GM12878 (cell line): ENCODE results near the gene CHRNA9. TPM values are rescaled to one million over a fixed set of nuclear protein-coding genes. Genes with fewer than 3 reads are reported as not detected.

Source experiments
- ATAC-seq: fragments of 200-7000 bp; cut with Tn5 transposase; 3 replicates; pipeline ENCODE4 v1.9.1; 2020; ENCODE audit warnings: mild to moderate bottlenecking, moderate library complexity
- BruUV-seq: library from RNA; stranded (reverse); fragments of 400-500 nt; replicated peaks from 2 replicates; lab custom pipeline; 2021; lab: Mats Ljungman, UMichigan
- CTCF ChIA-PET: fragments of 300-600 bp; sonication (Branson Sonifier 250); formaldehyde crosslinking; extraction: SDS; loops from one replicate; lab custom pipeline; 2021; ENCODE audit warnings: inconsistent platforms; lab: Yijun Ruan, JAX
- POLR2A ChIA-PET: fragments of 350-600 bp; formaldehyde crosslinking; extraction: SDS; loops from one replicate; lab custom pipeline; 2021; ENCODE audit warnings: inconsistent platforms; lab: Charles Lee
- RAD21 ChIA-PET: fragments of 300-600 bp; sonication (Branson Sonifier 250); formaldehyde crosslinking; loops from one replicate; lab custom pipeline; 2023; ENCODE audit warnings: antibody characterized with exemption; ENCODE audit not compliant: unreplicated experiment; lab: Charles Lee
- SMC1A ChIA-PET: fragments of 300-600 bp; sonication (Branson Sonifier 250); formaldehyde crosslinking; loops from one replicate; lab custom pipeline; 2023; ENCODE audit not compliant: unreplicated experiment, uncharacterized antibody; lab: Charles Lee
- DNase-seq: peaks from one replicate; pipeline ENCODE4 v3.0.0-alpha.2; 2011; ENCODE audit warnings: low read depth, low spot score
- FAIRE-seq: peaks from 3 replicates; lab custom pipeline; 2011; peaks lifted over from hg19 to GRCh38; lab: Jason Lieb, UNC
- H2AFZ ChIP-seq: 2 replicates; pipeline ENCODE4 v1.6.0; 2011; ENCODE audit warnings: low read depth, low read length, control low read depth; ENCODE audit not compliant: control insufficient read depth
- H3K27ac ChIP-seq: 2 replicates; pipeline ENCODE4 v1.5.1; 2011; ENCODE audit warnings: control low read depth; ENCODE audit not compliant: control insufficient read depth, insufficient read depth
- H3K27me3 ChIP-seq, 2 experiments: replicated peaks in 1 of 2; 2 replicates each; pipeline versions ENCODE4 v1.6.0 to v1.6.1; 2011; ENCODE audit warnings: low read length in 1 of 2; ENCODE audit not compliant: control insufficient read depth in 2 of 2, insufficient read depth in 2 of 2
- H3K36me3 ChIP-seq, 2 experiments: 2 replicates each; pipeline ENCODE4 v1.5.1; 2011; ENCODE audit warnings: low read length in 1 of 2; ENCODE audit not compliant: control insufficient read depth in 2 of 2, insufficient read depth in 2 of 2
- H3K4me1 ChIP-seq: 2 replicates; pipeline ENCODE4 v1.6.1; 2011; ENCODE audit warnings: mild to moderate bottlenecking, low read length, moderate library complexity, mixed read lengths; ENCODE audit not compliant: control insufficient read depth, insufficient read depth
- H3K4me2 ChIP-seq: 2 replicates; pipeline ENCODE4 v1.6.0; 2011; ENCODE audit warnings: control low read depth; ENCODE audit not compliant: control insufficient read depth, insufficient read depth
- H3K4me3 ChIP-seq: fragments of 200-600 bp; sonication (generic); 2 replicates; pipeline ENCODE4 v1.5.1; 2016
- H3K79me2 ChIP-seq: 2 replicates; pipeline ENCODE4 v1.6.0; 2011; ENCODE audit warnings: low read length; ENCODE audit not compliant: control insufficient read depth, insufficient read depth
- H3K9ac ChIP-seq: 2 replicates; pipeline ENCODE4 v1.8.0; 2011; ENCODE audit warnings: low read length, control low read depth, mixed read lengths; ENCODE audit not compliant: control insufficient read depth, insufficient read depth
- H3K9me3 ChIP-seq: replicated peaks from 3 replicates; pipeline ENCODE4 v1.5.1; 2011; ENCODE audit warnings: mild to moderate bottlenecking, low read length; ENCODE audit not compliant: control insufficient read depth, insufficient read depth
- H4K20me1 ChIP-seq: 2 replicates; pipeline ENCODE4 v1.6.0; 2011; ENCODE audit not compliant: control insufficient read depth, insufficient read depth
- ATF7 ChIP-seq: fragments of 450-650 bp; IDR thresholded peaks from 2 replicates; pipeline ENCODE4 v1.6.1; 2016; ENCODE audit warnings: low read depth, mild to moderate bottlenecking
- CHD4 ChIP-seq: fragments of 200-600 bp; sonication (generic); IDR thresholded peaks from 2 replicates; pipeline ENCODE4 v1.6.1; 2016; ENCODE audit warnings: mild to moderate bottlenecking
- CREM ChIP-seq: IDR thresholded peaks from 2 replicates; pipeline ENCODE4 v1.6.1; 2014; ENCODE audit warnings: antibody characterized with exemption, low read depth
- POLR2A ChIP-seq: IDR thresholded peaks from 2 replicates; pipeline ENCODE4 v1.6.1; 2011; ENCODE audit warnings: low read depth, mild to moderate bottlenecking, low read length
- POLR2AphosphoS5 ChIP-seq: IDR thresholded peaks from 2 replicates; pipeline ENCODE4 v1.6.1; 2011; ENCODE audit warnings: mild to moderate bottlenecking, low read length, inconsistent platforms
- RCOR1 ChIP-seq: conservative IDR thresholded peaks from 2 replicates; pipeline ENCODE4 v1.6.1; 2012; ENCODE audit warnings: low read depth, low read length, improper control_type of control experiment
- RELA ChIP-seq: fragments of 450-650 bp; IDR thresholded peaks from 2 replicates; pipeline ENCODE4 v1.8.0; 2014; ENCODE audit warnings: borderline replicate concordance; ENCODE audit not compliant: partially characterized antibody
- RFX5 ChIP-seq: IDR thresholded peaks from 2 replicates; pipeline ENCODE4 v1.6.1; 2011; ENCODE audit warnings: low read depth, low read length, improper control_type of control experiment
- SPI1 ChIP-seq: IDR thresholded peaks from 2 replicates; pipeline ENCODE4 v1.6.1; 2011; ENCODE audit warnings: low read depth, mild to moderate bottlenecking, low read length, moderate library complexity, borderline replicate concordance; ENCODE audit not compliant: insufficient read depth
- SREBF2 ChIP-seq: IDR thresholded peaks from 2 replicates; pipeline ENCODE4 v1.6.1; 2012; ENCODE audit warnings: mild to moderate bottlenecking, low read length
- TCF3 ChIP-seq: IDR thresholded peaks from 2 replicates; pipeline ENCODE4 v1.6.1; 2012; ENCODE audit warnings: low read depth, mild to moderate bottlenecking, low read length, borderline replicate concordance; ENCODE audit not compliant: insufficient read depth
- WRNIP1 ChIP-seq: IDR thresholded peaks from 2 replicates; pipeline ENCODE4 v1.6.1; 2011; ENCODE audit warnings: low read depth, low read length, improper control_type of control experiment, borderline replicate concordance
- ZNF274 ChIP-seq: IDR thresholded peaks from one replicate; pipeline ENCODE4 v1.8.0; 2011; ENCODE audit not compliant: insufficient read length, insufficient read depth
- ZNF622 ChIP-seq: fragments of 450-650 bp; IDR thresholded peaks from 2 replicates; pipeline ENCODE4 v1.6.1; 2017; ENCODE audit warnings: mild to moderate bottlenecking, inconsistent platforms
- WGBS: methylation state at CpG from one replicate; pipeline ENCODE4 v1.1.6; 2016; ENCODE audit warnings: low lambda C conversion rate; ENCODE audit not compliant: insufficient replicate concordance, insufficient coverage; ENCODE audit errors: missing lambda C conversion rate; 5-methylcytosine and 5-hydroxymethylcytosine counted together
- in situ Hi-C: fragments of 300-500 bp; cut with MboI; formaldehyde crosslinking; loops from 9 replicates; pipeline ENCODE4 v1.14.3; 2018; ENCODE audit warnings: mixed read lengths
- intact Hi-C: fragments of 100-400 bp; cut with micrococcal nuclease; formaldehyde crosslinking; loops from one replicate; pipeline ENCODE4 v1.14.2; 2022; ENCODE audit not compliant: unreplicated experiment
- polyA plus RNA-seq, 11 experiments: library from polyadenylated mRNA; depleted of rRNA in 4 of 11; unstranded in 6 of 11; stranded (reverse) in 5 of 11; fragments of >200 nt; fragmentation: Nextera tagmentation in 4 of 11; fragmentation: Illumina TruSeq in 1 of 11; extraction: Ambion mirVana in 4 of 11; extraction: Trizol in 1 of 11; gene quantifications; 1 replicate in 1 of 11; 2 replicates in 10 of 11; pipeline versions ENCODE4 v1.2.1 to v1.2.3, GENCODE V29; 2011 to 2016; ENCODE audit warnings: inconsistent platforms in 2 of 11, missing spikeins in 2 of 11, low read depth in 1 of 11
- total RNA-seq, 4 experiments: library from RNA; depleted of rRNA in 3 of 4; stranded (reverse); fragments of >200 nt in 3 of 4; fragmentation: Illumina TruSeq in 1 of 4; extraction: Trizol in 1 of 4; gene quantifications; 2 replicates each; pipeline versions ENCODE4 v1.2.1 to v1.2.3, GENCODE V29; 2013 to 2021
- TF ChIP-seq, protein P1 (sequence below): IDR thresholded peaks from 2 replicates; pipeline ENCODE4 v1.6.1; 2011; ENCODE audit warnings: mild to moderate bottlenecking, low read depth, low read length, moderate library complexity; ENCODE audit not compliant: insufficient replicate concordance
- TF ChIP-seq, protein P2 (sequence below): fragments of 450-650 bp; formaldehyde crosslinking; IDR thresholded peaks from 2 replicates; pipeline ENCODE4 v1.5.0; 2022; ENCODE audit warnings: mild to moderate bottlenecking, missing genetic modification characterization
- TF ChIP-seq, protein P3 (sequence below): IDR thresholded peaks from 2 replicates; pipeline ENCODE4 v1.6.1; 2012; ENCODE audit warnings: low read depth, low read length, improper control_type of control experiment
- TF ChIP-seq, protein P4 (sequence below): IDR thresholded peaks from 2 replicates; pipeline ENCODE4 v1.6.1; 2012; ENCODE audit warnings: low read depth, low read length, improper control_type of control experiment

Gene CHRNA9
- total and polyA plus RNA-seq, 10 of the 15 experiments (the other 5 are each of a cell fraction or from before 2014, with no cell fraction given), result 0.05 to 0.09 (median 0.08) TPM; not detected in 7

DNA sequence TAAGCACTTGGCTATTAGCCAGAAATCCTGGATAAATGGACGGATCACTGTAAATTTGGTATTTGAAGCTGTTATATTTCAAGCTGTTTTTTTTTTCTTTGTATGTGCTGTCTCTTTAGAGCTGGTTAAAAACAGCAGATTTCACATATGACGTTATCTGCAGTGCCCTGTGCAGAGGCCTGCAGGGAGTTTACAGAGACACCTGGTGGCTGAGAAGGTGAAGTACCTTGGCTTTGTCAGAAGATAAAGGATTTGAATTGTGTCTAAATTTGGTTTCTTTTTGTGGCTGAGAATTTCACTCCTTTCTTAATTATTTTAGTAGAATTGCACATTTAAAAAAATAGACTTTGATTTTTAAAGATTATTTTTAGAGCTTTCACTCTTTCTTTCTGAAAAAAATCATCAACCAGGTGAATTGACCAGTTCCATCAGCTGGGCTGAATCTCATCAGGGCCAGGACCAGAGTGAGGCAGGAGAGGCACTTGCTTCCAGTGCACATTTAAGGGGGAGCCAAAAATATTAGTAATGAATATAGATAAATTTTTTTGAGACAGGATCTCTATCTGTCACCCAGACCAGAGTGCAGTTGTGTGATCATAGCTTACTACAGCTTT, 9.6 kb upstream of the CHRNA9 start (continued):
- TF ChIP-seq, protein P1, sequence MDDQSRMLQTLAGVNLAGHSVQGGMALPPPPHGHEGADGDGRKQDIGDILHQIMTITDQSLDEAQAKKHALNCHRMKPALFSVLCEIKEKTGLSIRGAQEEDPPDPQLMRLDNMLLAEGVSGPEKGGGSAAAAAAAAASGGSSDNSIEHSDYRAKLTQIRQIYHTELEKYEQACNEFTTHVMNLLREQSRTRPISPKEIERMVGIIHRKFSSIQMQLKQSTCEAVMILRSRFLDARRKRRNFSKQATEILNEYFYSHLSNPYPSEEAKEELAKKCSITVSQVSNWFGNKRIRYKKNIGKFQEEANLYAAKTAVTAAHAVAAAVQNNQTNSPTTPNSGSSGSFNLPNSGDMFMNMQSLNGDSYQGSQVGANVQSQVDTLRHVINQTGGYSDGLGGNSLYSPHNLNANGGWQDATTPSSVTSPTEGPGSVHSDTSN, result no peak
- peak; percentile 45; the same call in 1 of the 2 replicates for TF ChIP-seq CREM
- TF ChIP-seq ZNF274, result no peak
- TF ChIP-seq RCOR1, result no peak
- no peak for TF ChIP-seq RFX5
- TF ChIP-seq SREBF2, result no peak
- TF ChIP-seq POLR2AphosphoS5, result no peak
- TF ChIP-seq TCF3, result no peak

DNA sequence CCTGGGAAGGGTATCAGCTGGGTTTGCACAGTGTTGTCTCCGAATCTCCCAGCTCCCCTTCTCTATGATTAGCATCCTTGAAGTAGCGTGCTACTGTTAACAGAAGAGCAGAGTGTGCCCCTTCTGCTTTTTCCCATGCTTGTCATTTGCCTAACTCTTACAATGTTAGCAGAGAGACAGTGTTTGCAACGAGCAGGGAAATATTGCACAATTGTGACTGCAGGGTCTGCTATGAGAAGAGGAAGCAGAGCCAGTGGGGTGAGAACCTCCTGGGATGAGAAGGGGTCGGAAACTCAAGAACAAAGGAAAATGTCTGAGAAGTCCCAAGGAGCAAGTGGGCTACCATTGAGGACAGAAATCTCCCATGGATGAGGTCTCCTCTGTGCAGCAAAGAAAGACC, 7.8 kb upstream of the CHRNA9 start:
- 52% methylated on average over 4 of the region's 4 CpGs for WGBS
- H3K4me3 ChIP-seq, result no peak overlapping the region
- no peaks in the 10 kb centered on the region for H3K9me3 ChIP-seq
- intact Hi-C loops (no loop called here), in situ Hi-C loops (no loop called here)
- no peak overlapping the region for H3K9ac ChIP-seq
- H3K79me2 ChIP-seq, result no peaks in the 10 kb centered on the region
- no peak overlapping the region for H3K27ac ChIP-seq
- SMC1A ChIA-PET, result interaction anchor here (1.1 to 3.5 kb wide), 6 partner anchors 10 to 300 kb away, joined by 3 to 43 read pairs (median 6); no protein-coding TSS in a partner anchor
- ATAC-seq (no peak), FAIRE-seq (no peak), DNase-seq (no peak)
- POLR2A ChIA-PET, result no interaction called here
- no peak overlapping the region for H2AFZ ChIP-seq
- CTCF ChIA-PET, result interaction anchor here (0.8 to 5.2 kb wide), 7 partner anchors 10 to 391 kb away, joined by 3 to 64 read pairs (median 8); no protein-coding TSS in a partner anchor
- no peaks in the 10 kb centered on the region for H4K20me1 ChIP-seq
- H3K36me3 ChIP-seq, result no peaks in the 10 kb centered on the region
- H3K4me2 ChIP-seq, result no peak overlapping the region
- H3K4me1 ChIP-seq, result no peaks in the 10 kb centered on the region
- RAD21 ChIA-PET, result interaction anchor here (4.0 to 4.5 kb wide), 2 partner anchors 11 to 18 kb away, joined by 45 to 79 read pairs; no protein-coding TSS in a partner anchor
- H3K27me3 ChIP-seq, result no peaks in the 10 kb centered on the region
- BruUV-seq, result no TSS peak
- no peak for TF ChIP-seq CHD4
- no peak for TF ChIP-seq WRNIP1
- TF ChIP-seq, protein P2, sequence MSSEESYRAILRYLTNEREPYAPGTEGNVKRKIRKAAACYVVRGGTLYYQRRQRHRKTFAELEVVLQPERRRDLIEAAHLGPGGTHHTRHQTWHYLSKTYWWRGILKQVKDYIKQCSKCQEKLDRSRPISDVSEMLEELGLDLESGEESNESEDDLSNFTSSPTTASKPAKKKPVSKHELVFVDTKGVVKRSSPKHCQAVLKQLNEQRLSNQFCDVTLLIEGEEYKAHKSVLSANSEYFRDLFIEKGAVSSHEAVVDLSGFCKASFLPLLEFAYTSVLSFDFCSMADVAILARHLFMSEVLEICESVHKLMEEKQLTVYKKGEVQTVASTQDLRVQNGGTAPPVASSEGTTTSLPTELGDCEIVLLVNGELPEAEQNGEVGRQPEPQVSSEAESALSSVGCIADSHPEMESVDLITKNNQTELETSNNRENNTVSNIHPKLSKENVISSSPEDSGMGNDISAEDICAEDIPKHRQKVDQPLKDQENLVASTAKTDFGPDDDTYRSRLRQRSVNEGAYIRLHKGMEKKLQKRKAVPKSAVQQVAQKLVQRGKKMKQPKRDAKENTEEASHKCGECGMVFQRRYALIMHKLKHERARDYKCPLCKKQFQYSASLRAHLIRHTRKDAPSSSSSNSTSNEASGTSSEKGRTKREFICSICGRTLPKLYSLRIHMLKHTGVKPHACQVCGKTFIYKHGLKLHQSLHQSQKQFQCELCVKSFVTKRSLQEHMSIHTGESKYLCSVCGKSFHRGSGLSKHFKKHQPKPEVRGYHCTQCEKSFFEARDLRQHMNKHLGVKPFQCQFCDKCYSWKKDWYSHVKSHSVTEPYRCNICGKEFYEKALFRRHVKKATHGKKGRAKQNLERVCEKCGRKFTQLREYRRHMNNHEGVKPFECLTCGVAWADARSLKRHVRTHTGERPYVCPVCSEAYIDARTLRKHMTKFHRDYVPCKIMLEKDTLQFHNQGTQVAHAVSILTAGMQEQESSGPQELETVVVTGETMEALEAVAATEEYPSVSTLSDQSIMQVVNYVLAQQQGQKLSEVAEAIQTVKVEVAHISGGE (CRISPR knock-in tag), result no peak
- TF ChIP-seq POLR2A, result no peak
- no peak for TF ChIP-seq CREM
- TF ChIP-seq SPI1, result no peak
- TF ChIP-seq ATF7, result no peak
- TF ChIP-seq, protein P3, sequence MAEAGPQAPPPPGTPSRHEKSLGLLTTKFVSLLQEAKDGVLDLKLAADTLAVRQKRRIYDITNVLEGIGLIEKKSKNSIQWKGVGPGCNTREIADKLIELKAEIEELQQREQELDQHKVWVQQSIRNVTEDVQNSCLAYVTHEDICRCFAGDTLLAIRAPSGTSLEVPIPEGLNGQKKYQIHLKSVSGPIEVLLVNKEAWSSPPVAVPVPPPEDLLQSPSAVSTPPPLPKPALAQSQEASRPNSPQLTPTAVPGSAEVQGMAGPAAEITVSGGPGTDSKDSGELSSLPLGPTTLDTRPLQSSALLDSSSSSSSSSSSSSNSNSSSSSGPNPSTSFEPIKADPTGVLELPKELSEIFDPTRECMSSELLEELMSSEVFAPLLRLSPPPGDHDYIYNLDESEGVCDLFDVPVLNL, result no peak
- TF ChIP-seq, protein P4, sequence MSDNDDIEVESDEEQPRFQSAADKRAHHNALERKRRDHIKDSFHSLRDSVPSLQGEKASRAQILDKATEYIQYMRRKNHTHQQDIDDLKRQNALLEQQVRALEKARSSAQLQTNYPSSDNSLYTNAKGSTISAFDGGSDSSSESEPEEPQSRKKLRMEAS, result no peak
- TF ChIP-seq ZNF622, result no peak
- no peak for TF ChIP-seq RELA
